GM12878 (cell line): Measurements from ENCODE around the gene SULT2B1. TPM values are rescaled to one million over a fixed set of nuclear protein-coding genes. Genes with fewer than 3 reads are reported as not detected.

Experiments used
- ATAC-seq: fragments of 200-7000 bp; cut with Tn5 transposase; 3 replicates; pipeline ENCODE4 v1.9.1; 2020; ENCODE audit warnings: mild to moderate bottlenecking, moderate library complexity
- BruUV-seq: library from RNA; stranded (reverse); fragments of 400-500 nt; replicated peaks from 2 replicates; lab custom pipeline; 2021; lab: Mats Ljungman, UMichigan
- CTCF ChIA-PET: fragments of 300-600 bp; sonication (Branson Sonifier 250); formaldehyde crosslinking; extraction: SDS; loops from one replicate; lab custom pipeline; 2021; ENCODE audit warnings: inconsistent platforms; lab: Yijun Ruan, JAX
- POLR2A ChIA-PET: fragments of 350-600 bp; formaldehyde crosslinking; extraction: SDS; loops from one replicate; lab custom pipeline; 2021; ENCODE audit warnings: inconsistent platforms; lab: Charles Lee
- RAD21 ChIA-PET: fragments of 300-600 bp; sonication (Branson Sonifier 250); formaldehyde crosslinking; loops from one replicate; lab custom pipeline; 2023; ENCODE audit warnings: antibody characterized with exemption; ENCODE audit not compliant: unreplicated experiment; lab: Charles Lee
- SMC1A ChIA-PET: fragments of 300-600 bp; sonication (Branson Sonifier 250); formaldehyde crosslinking; loops from one replicate; lab custom pipeline; 2023; ENCODE audit not compliant: unreplicated experiment, uncharacterized antibody; lab: Charles Lee
- DNase-seq: peaks from one replicate; pipeline ENCODE4 v3.0.0-alpha.2; 2011; ENCODE audit warnings: low read depth, low spot score
- FAIRE-seq: peaks from 3 replicates; lab custom pipeline; 2011; peaks lifted over from hg19 to GRCh38; lab: Jason Lieb, UNC
- H2AFZ ChIP-seq: 2 replicates; pipeline ENCODE4 v1.6.0; 2011; ENCODE audit warnings: low read depth, low read length, control low read depth; ENCODE audit not compliant: control insufficient read depth
- H3K27ac ChIP-seq: 2 replicates; pipeline ENCODE4 v1.5.1; 2011; ENCODE audit warnings: control low read depth; ENCODE audit not compliant: control insufficient read depth, insufficient read depth
- H3K27me3 ChIP-seq, 2 experiments: replicated peaks in 1 of 2; 2 replicates each; pipeline versions ENCODE4 v1.6.0 to v1.6.1; 2011; ENCODE audit warnings: low read length in 1 of 2; ENCODE audit not compliant: control insufficient read depth in 2 of 2, insufficient read depth in 2 of 2
- H3K36me3 ChIP-seq, 2 experiments: 2 replicates each; pipeline ENCODE4 v1.5.1; 2011; ENCODE audit warnings: low read length in 1 of 2; ENCODE audit not compliant: control insufficient read depth in 2 of 2, insufficient read depth in 2 of 2
- H3K4me1 ChIP-seq: 2 replicates; pipeline ENCODE4 v1.6.1; 2011; ENCODE audit warnings: mild to moderate bottlenecking, low read length, moderate library complexity, mixed read lengths; ENCODE audit not compliant: control insufficient read depth, insufficient read depth
- H3K4me2 ChIP-seq: 2 replicates; pipeline ENCODE4 v1.6.0; 2011; ENCODE audit warnings: control low read depth; ENCODE audit not compliant: control insufficient read depth, insufficient read depth
- H3K4me3 ChIP-seq: fragments of 200-600 bp; sonication (generic); 2 replicates; pipeline ENCODE4 v1.5.1; 2016
- H3K79me2 ChIP-seq: 2 replicates; pipeline ENCODE4 v1.6.0; 2011; ENCODE audit warnings: low read length; ENCODE audit not compliant: control insufficient read depth, insufficient read depth
- H3K9ac ChIP-seq: 2 replicates; pipeline ENCODE4 v1.8.0; 2011; ENCODE audit warnings: low read length, control low read depth, mixed read lengths; ENCODE audit not compliant: control insufficient read depth, insufficient read depth
- H3K9me3 ChIP-seq: replicated peaks from 3 replicates; pipeline ENCODE4 v1.5.1; 2011; ENCODE audit warnings: mild to moderate bottlenecking, low read length; ENCODE audit not compliant: control insufficient read depth, insufficient read depth
- H4K20me1 ChIP-seq: 2 replicates; pipeline ENCODE4 v1.6.0; 2011; ENCODE audit not compliant: control insufficient read depth, insufficient read depth
- BACH1 ChIP-seq: fragments of 450-650 bp; IDR thresholded peaks from 2 replicates; pipeline ENCODE4 v1.6.1; 2017; ENCODE audit warnings: mild to moderate bottlenecking, borderline replicate concordance
- BCLAF1 ChIP-seq: fragments of 450-650 bp; IDR thresholded peaks from 2 replicates; pipeline ENCODE4 v1.6.1; 2017; ENCODE audit warnings: antibody characterized with exemption, mild to moderate bottlenecking, moderate library complexity
- LARP7 ChIP-seq: fragments of 450-650 bp; IDR thresholded peaks from 2 replicates; pipeline ENCODE4 v1.6.1; 2017; ENCODE audit warnings: mild to moderate bottlenecking
- MTA3 ChIP-seq: IDR thresholded peaks from 2 replicates; pipeline ENCODE4 v1.6.1; 2012; ENCODE audit warnings: low read length, inconsistent platforms, borderline replicate concordance
- NBN ChIP-seq: fragments of 450-650 bp; IDR thresholded peaks from 2 replicates; pipeline ENCODE4 v1.6.1; 2016
- POLR2A ChIP-seq: IDR thresholded peaks from 2 replicates; pipeline ENCODE4 v1.6.1; 2011; ENCODE audit warnings: low read depth, mild to moderate bottlenecking, low read length
- POU2F2 ChIP-seq: IDR thresholded peaks from 3 replicates; pipeline ENCODE4 v1.6.1; 2011; ENCODE audit warnings: low read depth, mild to moderate bottlenecking, low read length, borderline replicate concordance
- RELB ChIP-seq: fragments of 450-650 bp; IDR thresholded peaks from 2 replicates; pipeline ENCODE4 v1.6.1; 2017; ENCODE audit warnings: low read depth, mild to moderate bottlenecking, moderate library complexity
- SMC3 ChIP-seq: IDR thresholded peaks from 2 replicates; pipeline ENCODE4 v1.6.1; 2011; ENCODE audit warnings: low read length, improper control_type of control experiment, borderline replicate concordance
- SP1 ChIP-seq: IDR thresholded peaks from one replicate; pipeline ENCODE4 v1.6.1; 2011; ENCODE audit warnings: low read depth, low read length
- TARDBP ChIP-seq: IDR thresholded peaks from 2 replicates; pipeline ENCODE4 v1.6.1; 2016; ENCODE audit warnings: borderline replicate concordance
- TCF3 ChIP-seq: IDR thresholded peaks from 2 replicates; pipeline ENCODE4 v1.6.1; 2012; ENCODE audit warnings: low read depth, mild to moderate bottlenecking, low read length, borderline replicate concordance; ENCODE audit not compliant: insufficient read depth
- WRNIP1 ChIP-seq: IDR thresholded peaks from 2 replicates; pipeline ENCODE4 v1.6.1; 2011; ENCODE audit warnings: low read depth, low read length, improper control_type of control experiment, borderline replicate concordance
- ZBTB4 ChIP-seq: fragments of 450-650 bp; formaldehyde crosslinking; IDR thresholded peaks from 2 replicates; pipeline ENCODE4 v1.4.0; 2022; ENCODE audit warnings: mild to moderate bottlenecking, moderate library complexity
- ZNF384 ChIP-seq: IDR thresholded peaks from 2 replicates; pipeline ENCODE4 v1.6.1; 2012; ENCODE audit warnings: low read depth, mild to moderate bottlenecking, low read length, improper control_type of control experiment, borderline replicate concordance
- WGBS: methylation state at CpG from one replicate; pipeline ENCODE4 v1.1.6; 2016; ENCODE audit warnings: low lambda C conversion rate; ENCODE audit not compliant: insufficient replicate concordance, insufficient coverage; ENCODE audit errors: missing lambda C conversion rate; 5-methylcytosine and 5-hydroxymethylcytosine counted together
- in situ Hi-C: fragments of 300-500 bp; cut with MboI; formaldehyde crosslinking; loops from 9 replicates; pipeline ENCODE4 v1.14.3; 2018; ENCODE audit warnings: mixed read lengths
- intact Hi-C: fragments of 100-400 bp; cut with micrococcal nuclease; formaldehyde crosslinking; loops from one replicate; pipeline ENCODE4 v1.14.2; 2022; ENCODE audit not compliant: unreplicated experiment
- polyA plus RNA-seq, 11 experiments: library from polyadenylated mRNA; depleted of rRNA in 4 of 11; unstranded in 6 of 11; stranded (reverse) in 5 of 11; fragments of >200 nt; fragmentation: Nextera tagmentation in 4 of 11; fragmentation: Illumina TruSeq in 1 of 11; extraction: Ambion mirVana in 4 of 11; extraction: Trizol in 1 of 11; gene quantifications; 1 replicate in 1 of 11; 2 replicates in 10 of 11; pipeline versions ENCODE4 v1.2.1 to v1.2.3, GENCODE V29; 2011 to 2016; ENCODE audit warnings: inconsistent platforms in 2 of 11, missing spikeins in 2 of 11, low read depth in 1 of 11
- total RNA-seq, 4 experiments: library from RNA; depleted of rRNA in 3 of 4; stranded (reverse); fragments of >200 nt in 3 of 4; fragmentation: Illumina TruSeq in 1 of 4; extraction: Trizol in 1 of 4; gene quantifications; 2 replicates each; pipeline versions ENCODE4 v1.2.1 to v1.2.3, GENCODE V29; 2013 to 2021

Gene SULT2B1
- total and polyA plus RNA-seq, 10 of the 15 experiments (the other 5 are each of a cell fraction or from before 2014, with no cell fraction given) = 0.11 to 0.14 TPM; not detected in 8

GRCh38 chr19:48646001-48646721 is 94.2 kb downstream of the SULT2B1 start, which contains the start of gene CA11:
TSS of gene CA11 (minus strand) at chr19:48646187. CDS start at chr19:48645632, 555 bp downstream.
- CTCF ChIA-PET = interaction anchor here (0.6 to 3.6 kb wide), 26 partner anchors 8 to 353 kb away, joined by 3 to 31 read pairs (median 4); partner anchors contain the start of genes GYS1, HSD17B14, RPL18 and RUVBL2
- Histone ChIP-seq H3K79me2 (no peaks in the 10 kb centered on the region), H2AFZ (peak within 1 kb of the TSS; percentile 88), H3K4me2 (peak within 1 kb of the TSS; percentile 97), H3K9me3 (no peaks in the 10 kb centered on the region), H3K4me3 (peak within 1 kb of the TSS; percentile 91), H3K9ac (peak within 1 kb of the TSS; percentile 37; the same call in 1 of the 2 replicates), H3K27me3 (no peaks in the 10 kb centered on the region), H3K36me3 (no peaks in the 10 kb centered on the region), H3K4me1 (peaks cover 20% of the 10 kb centered on the region), H3K27ac (peak within 1 kb of the TSS; percentile 15; the same call in 1 of the 2 replicates), H4K20me1 (no peaks in the 10 kb centered on the region)
- in situ Hi-C loops = loop anchor here (5.0 to 25.0 kb wide), 2 partner anchors 191 to 1241 kb away; partner anchors contain the start of genes AKT1S1, HSD17B14, IL4I1 and TBC1D17
- FAIRE-seq = no peak
- POLR2A ChIA-PET = interaction anchor here (0.8 to 2.0 kb wide), 8 partner anchors 12 to 324 kb away, joined by 3 to 15 read pairs (median 4); partner anchors contain the start of genes PPP1R15A, RPL18 and SPHK2
- no peak for DNase-seq
- intact Hi-C loops = loop anchor here (1.0 to 5.0 kb wide), 3 partner anchors 29 to 191 kb away; partner anchors contain the start of gene HSD17B14
- ATAC-seq = peak; percentile 93
- WGBS = under 1% methylated on average over 33 of the region's 33 CpGs
- BruUV-seq = no TSS peak
- RAD21 ChIA-PET = interaction anchor here (0.6 to 2.1 kb wide), 26 partner anchors 13 to 488 kb away, joined by 3 to 18 read pairs (median 4); partner anchors contain the start of genes GYS1, HSD17B14, RPL18 and RUVBL2
- SMC1A ChIA-PET = interaction anchor here (0.7 to 2.4 kb wide), 14 partner anchors 8 to 347 kb away, joined by 3 to 13 read pairs (median 4); partner anchors contain the start of genes DBP, GYS1 and RUVBL2
- TF ChIP-seq BCLAF1 (no peak), POLR2A (peak; percentile 40; the same call in 1 of the 2 replicates), SP1 (peak; percentile 30), TCF3 (0 out of 2 replicates have a peak, but pooled peaks have one; percentile 21), BACH1 (peak; percentile 83), ZNF384 (no peak), LARP7 (peak; percentile 38; the same call in 1 of the 2 replicates), SMC3 (peak; percentile 49; the same call in 1 of the 2 replicates), POU2F2 (0 out of 3 replicates have a peak, but pooled peaks have one; percentile 9), NBN (peak; percentile 53; the same call in 1 of the 2 replicates), ZBTB4 (CRISPR knock-in tag) (no peak), WRNIP1 (peak; percentile 100), MTA3 (no peak), RELB (peak; percentile 95), TARDBP (0 out of 2 replicates have a peak, but pooled peaks have one; percentile 58)
